Measurements from ENCODE around the gene C14orf119. TPM values are rescaled to one million over a fixed set of nuclear protein-coding genes. Genes with fewer than 3 reads are reported as not detected.

C14orf119 gene
- total RNA-seq, 1 experiment from 2014 or later, result 39.6 TPM

DNA sequence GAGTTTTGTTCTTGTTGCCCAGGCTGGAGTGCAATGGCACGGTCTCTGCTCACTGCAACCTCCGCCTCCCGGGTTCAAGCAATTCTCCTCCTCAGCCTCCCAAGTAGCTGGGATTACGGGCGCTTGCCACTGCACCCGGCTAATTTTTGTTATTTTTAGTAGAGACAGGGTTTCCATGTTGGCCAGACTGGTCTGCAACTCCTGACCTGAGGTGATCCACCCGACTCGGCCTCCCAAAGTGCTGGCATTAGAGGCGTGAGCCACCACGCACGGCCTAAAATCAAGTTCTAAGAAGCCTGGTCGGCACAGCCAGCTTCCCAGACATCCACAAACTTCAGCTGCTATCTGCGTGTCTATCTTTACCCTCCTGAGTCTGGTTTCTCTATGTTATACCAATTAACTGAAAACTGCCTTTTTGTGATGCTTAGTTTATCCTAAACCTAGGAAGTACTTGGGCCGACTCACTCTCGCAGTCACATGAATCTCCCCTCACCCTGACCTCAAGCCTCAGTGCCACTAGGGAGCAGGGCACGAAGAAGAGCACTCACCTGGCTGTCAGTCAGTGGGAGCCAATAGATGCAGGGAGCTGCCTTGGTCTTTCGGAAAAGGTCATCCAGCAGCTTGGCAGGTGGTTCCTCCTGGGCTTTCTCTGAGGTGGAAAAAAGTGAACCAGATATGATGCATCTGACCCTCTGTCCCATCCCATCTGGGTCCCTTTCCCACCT, 34.6 kb upstream of the C14orf119 start:
- no peaks in the 10 kb centered on the region for H3K9me3 ChIP-seq (ENCODE audit: control insufficient read depth, insufficient read depth, low read depth, low read length)
- DNase-seq (ENCODE audit: low read depth, low spot score) (no peak), ATAC-seq (no peak)
- CTCF ChIA-PET, result interaction anchor here (0.6 to 1.1 kb wide), 2 partner anchors 78 to 84 kb away, joined by 3 read pairs; no protein-coding TSS in a partner anchor
- no TSS peak for BruUV-seq (replicated peaks)
- no peak overlapping the region for H3K4me3 ChIP-seq (ENCODE audit: low read depth in 2 of 2, low read length in 2 of 2)
- no peak overlapping the region for H3K27ac ChIP-seq (ENCODE audit: low read length)
- intact Hi-C loops (cut with micrococcal nuclease; ENCODE audit: unreplicated experiment) (no loop called here), in situ Hi-C loops (cut with HindIII; ENCODE audit: low pct_unique_long_range_greater_than_20kb, low sequenced_read_pairs) (no loop called here)
- TF ChIP-seq, protein P1, sequence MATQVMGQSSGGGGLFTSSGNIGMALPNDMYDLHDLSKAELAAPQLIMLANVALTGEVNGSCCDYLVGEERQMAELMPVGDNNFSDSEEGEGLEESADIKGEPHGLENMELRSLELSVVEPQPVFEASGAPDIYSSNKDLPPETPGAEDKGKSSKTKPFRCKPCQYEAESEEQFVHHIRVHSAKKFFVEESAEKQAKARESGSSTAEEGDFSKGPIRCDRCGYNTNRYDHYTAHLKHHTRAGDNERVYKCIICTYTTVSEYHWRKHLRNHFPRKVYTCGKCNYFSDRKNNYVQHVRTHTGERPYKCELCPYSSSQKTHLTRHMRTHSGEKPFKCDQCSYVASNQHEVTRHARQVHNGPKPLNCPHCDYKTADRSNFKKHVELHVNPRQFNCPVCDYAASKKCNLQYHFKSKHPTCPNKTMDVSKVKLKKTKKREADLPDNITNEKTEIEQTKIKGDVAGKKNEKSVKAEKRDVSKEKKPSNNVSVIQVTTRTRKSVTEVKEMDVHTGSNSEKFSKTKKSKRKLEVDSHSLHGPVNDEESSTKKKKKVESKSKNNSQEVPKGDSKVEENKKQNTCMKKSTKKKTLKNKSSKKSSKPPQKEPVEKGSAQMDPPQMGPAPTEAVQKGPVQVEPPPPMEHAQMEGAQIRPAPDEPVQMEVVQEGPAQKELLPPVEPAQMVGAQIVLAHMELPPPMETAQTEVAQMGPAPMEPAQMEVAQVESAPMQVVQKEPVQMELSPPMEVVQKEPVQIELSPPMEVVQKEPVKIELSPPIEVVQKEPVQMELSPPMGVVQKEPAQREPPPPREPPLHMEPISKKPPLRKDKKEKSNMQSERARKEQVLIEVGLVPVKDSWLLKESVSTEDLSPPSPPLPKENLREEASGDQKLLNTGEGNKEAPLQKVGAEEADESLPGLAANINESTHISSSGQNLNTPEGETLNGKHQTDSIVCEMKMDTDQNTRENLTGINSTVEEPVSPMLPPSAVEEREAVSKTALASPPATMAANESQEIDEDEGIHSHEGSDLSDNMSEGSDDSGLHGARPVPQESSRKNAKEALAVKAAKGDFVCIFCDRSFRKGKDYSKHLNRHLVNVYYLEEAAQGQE (IDR thresholded peaks at IDR 0.05; ENCODE audit: insufficient read depth in 1 of 2, low read depth in 2 of 2, low read length in 1 of 2), result no peak
- TF ChIP-seq SIN3A (IDR thresholded peaks at IDR 0.05; ENCODE audit: borderline replicate concordance, insufficient read depth, low read depth, low read length), result no peak
- TF ChIP-seq, protein P2, sequence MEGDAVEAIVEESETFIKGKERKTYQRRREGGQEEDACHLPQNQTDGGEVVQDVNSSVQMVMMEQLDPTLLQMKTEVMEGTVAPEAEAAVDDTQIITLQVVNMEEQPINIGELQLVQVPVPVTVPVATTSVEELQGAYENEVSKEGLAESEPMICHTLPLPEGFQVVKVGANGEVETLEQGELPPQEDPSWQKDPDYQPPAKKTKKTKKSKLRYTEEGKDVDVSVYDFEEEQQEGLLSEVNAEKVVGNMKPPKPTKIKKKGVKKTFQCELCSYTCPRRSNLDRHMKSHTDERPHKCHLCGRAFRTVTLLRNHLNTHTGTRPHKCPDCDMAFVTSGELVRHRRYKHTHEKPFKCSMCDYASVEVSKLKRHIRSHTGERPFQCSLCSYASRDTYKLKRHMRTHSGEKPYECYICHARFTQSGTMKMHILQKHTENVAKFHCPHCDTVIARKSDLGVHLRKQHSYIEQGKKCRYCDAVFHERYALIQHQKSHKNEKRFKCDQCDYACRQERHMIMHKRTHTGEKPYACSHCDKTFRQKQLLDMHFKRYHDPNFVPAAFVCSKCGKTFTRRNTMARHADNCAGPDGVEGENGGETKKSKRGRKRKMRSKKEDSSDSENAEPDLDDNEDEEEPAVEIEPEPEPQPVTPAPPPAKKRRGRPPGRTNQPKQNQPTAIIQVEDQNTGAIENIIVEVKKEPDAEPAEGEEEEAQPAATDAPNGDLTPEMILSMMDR (IDR thresholded peaks at IDR 0.05), result no peak
- TF ChIP-seq POLR2AphosphoS5 (IDR thresholded peaks at IDR 0.05; ENCODE audit: low read depth, low read length), result no peak
- TF ChIP-seq TCF7L2 (IDR thresholded peaks at IDR 0.05; ENCODE audit: low read depth, low read length), result no peak
- POLR2A ChIA-PET, result interaction anchor here (0.6 kb wide), 1 partner anchor 54 kb away, joined by 3 read pairs; no protein-coding TSS in a partner anchor
- H3K4me1 ChIP-seq (ENCODE audit: control insufficient read depth, insufficient read depth, low read length), result peaks cover 18% of the 10 kb centered on the region
- H3K36me3 ChIP-seq (ENCODE audit: control insufficient read depth, insufficient read depth, low read length), result peaks cover 27% of the 10 kb centered on the region
- H3K27me3 ChIP-seq (ENCODE audit: control insufficient read depth, insufficient read depth, low read length), result no peaks in the 10 kb centered on the region

DNA sequence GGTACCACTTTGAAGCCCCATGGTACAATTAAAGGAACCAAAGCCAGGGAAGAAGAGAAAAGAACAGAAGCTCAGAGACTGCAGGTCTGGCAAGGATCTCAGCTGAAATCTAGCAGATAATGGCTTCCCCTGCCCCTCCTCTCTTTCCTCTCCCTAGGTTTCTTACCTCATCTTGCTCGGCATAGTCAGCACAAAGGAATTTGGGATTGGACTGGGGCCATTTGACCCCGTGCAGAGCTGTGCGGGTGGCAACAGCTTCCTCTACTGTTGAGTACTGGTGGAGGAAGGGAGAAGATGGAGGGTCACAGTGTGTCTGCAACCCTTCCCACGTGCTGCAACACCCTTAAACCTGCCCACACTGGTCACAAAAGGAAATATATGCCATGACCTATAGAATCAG, 33.3 kb upstream of the C14orf119 start:
- in situ Hi-C loops (cut with HindIII; ENCODE audit: low pct_unique_long_range_greater_than_20kb, low sequenced_read_pairs), result no loop called here
- H3K36me3 ChIP-seq (ENCODE audit: control insufficient read depth, insufficient read depth, low read length), result peaks cover 27% of the 10 kb centered on the region
- ATAC-seq (peak; percentile 42), DNase-seq (ENCODE audit: low read depth, low spot score) (peak; percentile 77)
- H3K4me1 ChIP-seq (ENCODE audit: control insufficient read depth, insufficient read depth, low read length), result peaks cover 15% of the 10 kb centered on the region
- TF ChIP-seq, protein P2 (IDR thresholded peaks at IDR 0.05), result no peak
- TF ChIP-seq SIN3A (IDR thresholded peaks at IDR 0.05; ENCODE audit: borderline replicate concordance, insufficient read depth, low read depth, low read length) (no peak), POLR2AphosphoS5 (IDR thresholded peaks at IDR 0.05; ENCODE audit: low read depth, low read length) (no peak), TCF7L2 (IDR thresholded peaks at IDR 0.05; ENCODE audit: low read depth, low read length) (no peak)
- TF ChIP-seq, protein P1 (IDR thresholded peaks at IDR 0.05; ENCODE audit: insufficient read depth in 1 of 2, low read depth in 2 of 2, low read length in 1 of 2), result no peak
- intact Hi-C loops (cut with micrococcal nuclease; ENCODE audit: unreplicated experiment), result no loop called here
- H3K27me3 ChIP-seq (ENCODE audit: control insufficient read depth, insufficient read depth, low read length), result no peaks in the 10 kb centered on the region
- BruUV-seq (replicated peaks), result no TSS peak
- POLR2A ChIA-PET, result interaction anchor here (0.7 kb wide), 1 partner anchor 77 kb away, joined by 13 read pairs; no protein-coding TSS in a partner anchor
- H3K9me3 ChIP-seq (ENCODE audit: control insufficient read depth, insufficient read depth, low read depth, low read length), result no peaks in the 10 kb centered on the region
- CTCF ChIA-PET, result interaction anchor here (0.6 to 1.2 kb wide), 3 partner anchors 76 to 283 kb away, joined by 4 to 7 read pairs (median 5); no protein-coding TSS in a partner anchor
- H3K27ac ChIP-seq (ENCODE audit: low read length), result peak overlapping the region; percentile 68
- no peak overlapping the region for H3K4me3 ChIP-seq (ENCODE audit: low read depth in 2 of 2, low read length in 2 of 2)

All from Panc1 (cell line).